Colonic mucosa (tissue), 4 donors: ENCODE results near the gene LRRFIP2. TPM values are rescaled to one million over a fixed set of nuclear protein-coding genes. Genes with fewer than 3 reads are reported as not detected.

Experiments
- DNase-seq: peaks from one replicate; pipeline ENCODE4 v3.0.0-alpha.2; 2020
- H3K27ac ChIP-seq: fragments of 200-600 bp; one replicate; pipeline ENCODE4 v1.8.0; 2021
- H3K27me3 ChIP-seq: fragments of 200-600 bp; one replicate; pipeline ENCODE4 v1.8.0; 2021
- H3K36me3 ChIP-seq: fragments of 200-600 bp; one replicate; pipeline ENCODE4 v1.8.0; 2021
- H3K4me1 ChIP-seq: fragments of 200-600 bp; one replicate; pipeline ENCODE4 v1.8.0; 2021; ENCODE audit warnings: mild to moderate bottlenecking
- H3K4me3 ChIP-seq: fragments of 200-600 bp; one replicate; pipeline ENCODE4 v1.8.0; 2021
- H3K9ac ChIP-seq, 2 donors: one replicate each; pipeline ENCODE4 v1.7.0; 2013; ENCODE audit warnings: control low read depth in 2 of 2, low read depth in 2 of 2, low read length in 2 of 2
- H3K9me3 ChIP-seq: fragments of 200-600 bp; one replicate; pipeline ENCODE4 v1.8.0; 2021
- intact Hi-C: fragments of 100-400 bp; cut with DNase I; formaldehyde crosslinking; loops from one replicate; pipeline ENCODE4 v1.14.1; 2022
- total RNA-seq, 2 donors: library from RNA; stranded (reverse); fragmentation: NEBNext Ultra II Directional in 1 of 2; extraction: Animal tissue kit (Norgen Biotek cat#: 25700) in 1 of 2; gene quantifications; one replicate each; pipeline ENCODE4 v1.2.1, GENCODE V29; 2021
- TF ChIP-seq, protein P1 (sequence below): fragments of 200-600 bp; IDR thresholded peaks from one replicate; pipeline ENCODE4 v1.8.0; 2022; ENCODE audit warnings: antibody characterized with exemption, mild to moderate bottlenecking
- donor health status: healthy.
- donor health status: DM: no; HTN: no; CAD: no.
- donor health status: DM: no; HTN: no; CAD: no.

The LRRFIP2 gene
- total RNA-seq, 2 donors from 2014 or later, result 87.0 to 120 TPM

DNA sequence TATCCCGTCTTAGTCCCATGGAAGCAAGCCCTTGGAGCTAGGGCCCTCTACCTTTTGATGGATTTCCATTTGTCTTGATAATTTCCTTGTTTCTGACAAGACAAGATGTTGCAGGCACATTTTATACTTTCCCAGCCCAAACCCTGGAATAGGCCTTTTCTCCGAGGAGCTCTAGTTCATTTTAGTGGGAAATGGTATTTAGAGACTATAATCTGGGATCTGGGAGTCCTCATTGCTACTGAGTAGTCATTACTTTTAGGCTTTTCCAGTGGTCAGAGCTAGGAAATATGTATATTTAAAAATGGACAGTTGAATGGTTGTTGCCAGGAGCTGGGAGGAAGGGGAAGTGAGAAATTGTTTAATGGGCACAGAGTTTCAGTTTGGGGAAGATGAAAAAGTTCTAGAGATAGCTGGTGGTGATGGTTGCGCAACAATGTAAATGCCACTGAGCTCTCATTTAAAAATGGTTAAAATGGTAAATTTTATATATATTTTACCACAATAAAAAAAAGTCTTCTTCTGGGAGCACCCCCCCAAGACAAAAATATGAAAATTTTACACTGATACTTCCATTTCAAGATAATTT lies 149.5 kb downstream of the LRRFIP2 start:
- intact Hi-C loops, result loop anchor here (5.0 kb wide), 1 partner anchor 192 kb away; no protein-coding TSS in a partner anchor
- H3K9ac ChIP-seq, result no peak overlapping the region
- TF ChIP-seq, protein P1, sequence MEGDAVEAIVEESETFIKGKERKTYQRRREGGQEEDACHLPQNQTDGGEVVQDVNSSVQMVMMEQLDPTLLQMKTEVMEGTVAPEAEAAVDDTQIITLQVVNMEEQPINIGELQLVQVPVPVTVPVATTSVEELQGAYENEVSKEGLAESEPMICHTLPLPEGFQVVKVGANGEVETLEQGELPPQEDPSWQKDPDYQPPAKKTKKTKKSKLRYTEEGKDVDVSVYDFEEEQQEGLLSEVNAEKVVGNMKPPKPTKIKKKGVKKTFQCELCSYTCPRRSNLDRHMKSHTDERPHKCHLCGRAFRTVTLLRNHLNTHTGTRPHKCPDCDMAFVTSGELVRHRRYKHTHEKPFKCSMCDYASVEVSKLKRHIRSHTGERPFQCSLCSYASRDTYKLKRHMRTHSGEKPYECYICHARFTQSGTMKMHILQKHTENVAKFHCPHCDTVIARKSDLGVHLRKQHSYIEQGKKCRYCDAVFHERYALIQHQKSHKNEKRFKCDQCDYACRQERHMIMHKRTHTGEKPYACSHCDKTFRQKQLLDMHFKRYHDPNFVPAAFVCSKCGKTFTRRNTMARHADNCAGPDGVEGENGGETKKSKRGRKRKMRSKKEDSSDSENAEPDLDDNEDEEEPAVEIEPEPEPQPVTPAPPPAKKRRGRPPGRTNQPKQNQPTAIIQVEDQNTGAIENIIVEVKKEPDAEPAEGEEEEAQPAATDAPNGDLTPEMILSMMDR, result no peak
- H3K27me3 ChIP-seq, result no peaks in the 10 kb centered on the region
- no peak overlapping the region for H3K27ac ChIP-seq
- DNase-seq, result no peak
- no peaks in the 10 kb centered on the region for H3K36me3 ChIP-seq
- H3K9me3 ChIP-seq, result no peaks in the 10 kb centered on the region
- no peak overlapping the region for H3K4me3 ChIP-seq
- H3K4me1 ChIP-seq, result no peaks in the 10 kb centered on the region

- H3K36me3 ChIP-seq, result no peaks in the 10 kb centered on the region
- H3K27me3 ChIP-seq, result no peaks in the 10 kb centered on the region
- intact Hi-C loops, result loop anchor here (5.0 kb wide), 1 partner anchor 193 kb away; no protein-coding TSS in a partner anchor
These were observed 150.3 kb downstream of the LRRFIP2 start for GRCh38 chr3:37024092-37024491.

GRCh38 chr3:37017683-37018082 lies 156.7 kb downstream of the LRRFIP2 start:
- TF ChIP-seq, protein P1, result no peak
- Histone ChIP-seq H3K9me3 (no peaks in the 10 kb centered on the region), H3K4me3 (no peak overlapping the region), H3K27ac (no peak overlapping the region), H3K36me3 (no peaks in the 10 kb centered on the region), H3K4me1 (no peaks in the 10 kb centered on the region), H3K9ac (no peak overlapping the region), H3K27me3 (no peaks in the 10 kb centered on the region)
- DNase-seq, result no peak
- intact Hi-C loops, result no loop called here

More at GRCh38 chr3:37024092-37024491, 150.3 kb downstream of the LRRFIP2 start:
- no peak overlapping the region for H3K4me3 ChIP-seq
- H3K27ac ChIP-seq, result no peak overlapping the region
- H3K4me1 ChIP-seq, result no peaks in the 10 kb centered on the region
- no peak for DNase-seq
- TF ChIP-seq, protein P1, result peak; percentile 37
- no peak overlapping the region for H3K9ac ChIP-seq
- no peaks in the 10 kb centered on the region for H3K9me3 ChIP-seq

DNA sequence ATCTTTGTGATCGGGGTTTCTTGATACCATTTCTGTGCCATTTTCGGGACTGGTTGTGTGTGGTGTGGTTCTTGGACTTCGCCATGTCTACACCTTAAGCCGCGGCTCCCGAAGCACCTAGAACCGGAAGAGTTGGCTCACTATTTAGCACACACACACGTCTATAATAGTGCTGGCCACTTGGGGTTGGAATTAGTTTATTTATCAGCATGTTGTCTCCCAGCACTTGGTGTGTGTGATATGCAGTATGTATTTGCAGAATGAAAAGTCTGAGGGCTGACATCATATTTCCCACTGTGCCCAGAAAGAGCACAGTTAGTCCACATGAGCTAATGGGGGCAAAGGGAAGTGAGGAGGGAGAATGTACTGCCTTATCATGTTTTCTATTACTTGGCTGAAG lies 157.5 kb downstream of the LRRFIP2 start:
- no peak overlapping the region for H3K27ac ChIP-seq
- H3K9ac ChIP-seq, result no peak overlapping the region
- H3K4me1 ChIP-seq, result no peaks in the 10 kb centered on the region
- H3K4me3 ChIP-seq, result no peak overlapping the region
- no peak for DNase-seq
- intact Hi-C loops, result no loop called here
- no peaks in the 10 kb centered on the region for H3K27me3 ChIP-seq
- no peaks in the 10 kb centered on the region for H3K9me3 ChIP-seq
- TF ChIP-seq, protein P1, result no peak
- H3K36me3 ChIP-seq, result no peaks in the 10 kb centered on the region

DNA sequence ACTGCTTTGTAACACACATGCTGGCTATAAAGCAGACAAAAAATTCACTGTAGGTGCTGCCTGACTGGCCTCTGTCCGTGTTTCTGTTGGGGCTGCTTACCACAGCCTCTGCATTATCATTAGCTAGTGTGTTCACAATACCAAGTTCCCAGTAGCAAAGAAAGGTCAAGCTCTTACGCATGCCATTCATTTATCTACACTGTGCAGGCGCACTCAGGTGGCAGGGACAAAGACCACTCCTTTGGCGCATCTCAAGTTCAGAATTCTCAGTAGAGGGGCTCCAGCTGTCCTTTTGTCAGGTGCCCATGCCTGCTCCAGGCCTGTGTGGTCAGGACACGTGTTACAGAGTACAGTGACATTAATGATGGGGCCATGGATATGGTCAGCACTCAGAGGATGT lies 158.7 kb downstream of the LRRFIP2 start:
- H3K9ac ChIP-seq, result no peak overlapping the region
- TF ChIP-seq, protein P1, result no peak
- intact Hi-C loops, result no loop called here
- H3K36me3 ChIP-seq, result no peaks in the 10 kb centered on the region
- H3K4me3 ChIP-seq, result no peak overlapping the region
- H3K27ac ChIP-seq, result no peak overlapping the region
- no peaks in the 10 kb centered on the region for H3K9me3 ChIP-seq
- no peaks in the 10 kb centered on the region for H3K4me1 ChIP-seq
- no peak for DNase-seq
- no peaks in the 10 kb centered on the region for H3K27me3 ChIP-seq
